Middle frontal gyrus (tissue), 1 donor: ENCODE results near the gene FSTL4.
"Not testable (repeated sequence)": the region's sequence is repeated elsewhere in the genome, so short reads cannot be mapped to it uniquely, and the experiment has no call there.

Experiments
- DNase-seq: peaks from one replicate; pipeline ENCODE4 v3.0.0-alpha.2; 2015; ENCODE audit warnings: low spot score; ENCODE audit errors: extremely low spot score

Gene FSTL4

GRCh38 chr5:133556551-133556950 is 55.8 kb downstream of the FSTL4 start:
- no peak for DNase-seq

- no peak for DNase-seq
Measured at GRCh38 chr5:133554279-133554678, 58.1 kb downstream of the FSTL4 start.

GRCh38 chr5:133552925-133553525 is 59.3 kb downstream of the FSTL4 start:
- no peak for DNase-seq

- no peak for DNase-seq
Measured at GRCh38 chr5:133546500-133546899, 65.8 kb downstream of the FSTL4 start.

- no peak for DNase-seq
Measured at GRCh38 chr5:133544346-133544745, 68.0 kb downstream of the FSTL4 start.

- DNase-seq, result no peak
Measured at GRCh38 chr5:133539818-133540217, 72.5 kb downstream of the FSTL4 start.

- DNase-seq, result no peak
Measured at GRCh38 chr5:133538718-133539117, 73.6 kb downstream of the FSTL4 start.

GRCh38 chr5:133535241-133535929 is 77.0 kb downstream of the FSTL4 start:
- DNase-seq, result not testable (repeated sequence)

GRCh38 chr5:133534566-133534965 is 77.8 kb downstream of the FSTL4 start:
- DNase-seq, result no peak

- DNase-seq, result no peak
Measured at GRCh38 chr5:133533541-133533940, 78.8 kb downstream of the FSTL4 start.

GRCh38 chr5:133531594-133531993 is 80.7 kb downstream of the FSTL4 start:
- DNase-seq, result no peak

- no peak for DNase-seq
Measured at GRCh38 chr5:133531178-133531577, 81.2 kb downstream of the FSTL4 start.

- DNase-seq, result no peak
Measured at GRCh38 chr5:133530270-133530669, 82.1 kb downstream of the FSTL4 start.

GRCh38 chr5:133528841-133529240 is 83.5 kb downstream of the FSTL4 start:
- no peak for DNase-seq

GRCh38 chr5:133527311-133527710 is 85.0 kb downstream of the FSTL4 start:
- no peak for DNase-seq

- no peak for DNase-seq
Measured at GRCh38 chr5:133526368-133526767, 86.0 kb downstream of the FSTL4 start.

- no peak for DNase-seq
Measured at GRCh38 chr5:133525126-133525525, 87.2 kb downstream of the FSTL4 start.

- DNase-seq, result no peak
Measured at GRCh38 chr5:133524666-133525065, 87.7 kb downstream of the FSTL4 start.

GRCh38 chr5:133523961-133524586 is 88.3 kb downstream of the FSTL4 start:
- no peak for DNase-seq

GRCh38 chr5:133523013-133523658 is 89.2 kb downstream of the FSTL4 start:
- DNase-seq, result no peak

- no peak for DNase-seq
Measured at GRCh38 chr5:133521801-133522200, 90.5 kb downstream of the FSTL4 start.

- DNase-seq, result no peak
Measured at GRCh38 chr5:133520991-133521706, 91.2 kb downstream of the FSTL4 start.
